IMR-90 (cell line): ENCODE data around the gene DUSP7.

Experiments
- CEBPB ChIP-seq: IDR thresholded peaks from 2 replicates; pipeline ENCODE4 v1.6.1; 2012; ENCODE audit warnings: low read depth, low read length, improper control_type of control experiment
- CTCF ChIP-seq: conservative IDR thresholded peaks from 2 replicates; pipeline ENCODE4 v1.5.1; 2012; ENCODE audit warnings: mild to moderate bottlenecking, low read depth, low read length, improper control_type of control experiment

GRCh38 chr3:52104684-52105640, 48.6 kb upstream of the DUSP7 start:
- TF ChIP-seq CEBPB = no peak
- TF ChIP-seq CTCF = no peak
